HepG2 (cell line): ENCODE data around the gene OTOP2.

Experiments used
- EP300 ChIP-seq, 3 experiments: sonication (generic) in 1 of 3; formaldehyde crosslinking in 1 of 3; IDR thresholded peaks; 2 replicates each; pipeline versions ENCODE4 v1.5.1 to v1.6.1; 2011 to 2020; ENCODE audit warnings: low read depth in 2 of 3, low read length in 2 of 3, borderline replicate concordance in 1 of 3, improper control_type of control experiment in 1 of 3, mild to moderate bottlenecking in 1 of 3, missing genetic modification reagents in 1 of 3, moderate library complexity in 1 of 3
- HOXA9 ChIP-seq: sonication (generic); formaldehyde crosslinking; IDR thresholded peaks from 2 replicates; pipeline ENCODE4 v1.8.1; 2022; ENCODE audit warnings: missing genetic modification reagents, mild to moderate bottlenecking, moderate library complexity, borderline replicate concordance
- JUND ChIP-seq: sonication (generic); formaldehyde crosslinking; IDR thresholded peaks from 2 replicates; pipeline ENCODE4 v1.8.0; 2022; ENCODE audit warnings: mild to moderate bottlenecking, missing genetic modification reagents
- ZBTB33 ChIP-seq: sonication (generic); formaldehyde crosslinking; IDR thresholded peaks from 2 replicates; pipeline ENCODE4 v1.4.0; 2020; ENCODE audit warnings: missing genetic modification reagents
- ZNF101 ChIP-seq: sonication (generic); formaldehyde crosslinking; IDR thresholded peaks from 2 replicates; pipeline ENCODE4 v1.4.0; 2020; ENCODE audit warnings: mild to moderate bottlenecking, low read depth, missing genetic modification reagents, borderline replicate concordance
- ZNF766 ChIP-seq: sonication (generic); formaldehyde crosslinking; IDR thresholded peaks from 2 replicates; pipeline ENCODE4 v1.5.0; 2020; ENCODE audit warnings: missing genetic modification reagents, borderline replicate concordance

- TF ChIP-seq ZNF766 (CRISPR knock-in tag) (no peak), JUND (CRISPR knock-in tag) (no peak), ZNF101 (CRISPR knock-in tag) (no peak), HOXA9 (CRISPR knock-in tag) (no peak), EP300 (IDR thresholded peaks at IDR 0.05; ENCODE audit: low read depth in 2 of 2, low read length in 2 of 2) (no peak), EP300 (CRISPR knock-in tag; IDR thresholded peaks at IDR 0.05; ENCODE audit: borderline replicate concordance) (no peak), ZBTB33 (CRISPR knock-in tag) (no peak)
Observed at GRCh38 chr17:74877592-74878548, 46.2 kb upstream of the OTOP2 start.
